Ishikawa (cell line): ENCODE data around the gene CEP112.

Experiments used
- CEBPB ChIP-seq: IDR thresholded peaks from 2 replicates; pipeline ENCODE4 v1.6.1; 2012
- CREB1 ChIP-seq: IDR thresholded peaks from 2 replicates; pipeline ENCODE4 v1.6.1; 2012; ENCODE audit warnings: low read depth
- EP300 ChIP-seq: IDR thresholded peaks from 2 replicates; pipeline ENCODE4 v1.6.1; 2012; ENCODE audit warnings: borderline replicate concordance
- MAX ChIP-seq: IDR thresholded peaks from 2 replicates; pipeline ENCODE4 v1.6.1; 2012
- NFIC ChIP-seq: IDR thresholded peaks from 2 replicates; pipeline ENCODE4 v1.6.1; 2012
- TAF1 ChIP-seq: IDR thresholded peaks from 2 replicates; pipeline ENCODE4 v1.6.1; 2012; ENCODE audit warnings: low read depth, mild to moderate bottlenecking
- TCF12 ChIP-seq: IDR thresholded peaks from 2 replicates; pipeline ENCODE4 v1.6.1; 2012; ENCODE audit warnings: low read depth
- TEAD4 ChIP-seq: IDR thresholded peaks from 2 replicates; pipeline ENCODE4 v1.6.1; 2012
- USF1 ChIP-seq: IDR thresholded peaks from 2 replicates; pipeline ENCODE4 v1.6.1; 2012
- YY1 ChIP-seq: IDR thresholded peaks from 2 replicates; pipeline ENCODE4 v1.6.1; 2012; ENCODE audit warnings: low read depth
- ZBTB7A ChIP-seq: IDR thresholded peaks from 2 replicates; pipeline ENCODE4 v1.6.1; 2012; ENCODE audit warnings: low read depth

GRCh38 chr17:65783845-65784334 lies 408.0 kb downstream of the CEP112 start:
- no peak for TF ChIP-seq ZBTB7A
- TF ChIP-seq CEBPB, result peak; percentile 91
- TF ChIP-seq TEAD4, result peak; percentile 51; the same call in 1 of the 2 replicates
- TF ChIP-seq MAX, result no peak
- peak; percentile 43; the same call in 1 of the 2 replicates for TF ChIP-seq YY1
- no peak for TF ChIP-seq USF1
- TF ChIP-seq TCF12, result peak; percentile 70
- peak; percentile 77 for TF ChIP-seq EP300
- TF ChIP-seq NFIC, result peak; percentile 81
- no peak for TF ChIP-seq CREB1
- no peak for TF ChIP-seq TAF1
